Suprapubic skin (tissue), 4 donors: ENCODE data around the gene ACOT7.

Experiments
- POLR2A ChIP-seq, 2 donors: fragments of 450-650 bp; IDR thresholded peaks; one replicate each; pipeline ENCODE4 v1.6.1; 2017; ENCODE audit warnings: antibody characterized with exemption in 2 of 2, mild to moderate bottlenecking in 2 of 2, moderate library complexity in 2 of 2
- POLR2AphosphoS5 ChIP-seq, 3 donors: sonication (generic); formaldehyde crosslinking; IDR thresholded peaks; one replicate each; pipeline ENCODE4 v1.6.1; 2017; ENCODE audit warnings: antibody characterized with exemption in 3 of 3
- TF ChIP-seq, protein P1 (sequence below), 2 donors: fragments of 200-600 bp in 1 of 2; fragments of 450-650 bp in 1 of 2; sonication (generic) in 1 of 2; IDR thresholded peaks; one replicate each; pipeline ENCODE4 v1.5.1; 2016 to 2019; ENCODE audit warnings: antibody characterized with exemption in 2 of 2, mild to moderate bottlenecking in 1 of 2, moderate library complexity in 1 of 2

DNA sequence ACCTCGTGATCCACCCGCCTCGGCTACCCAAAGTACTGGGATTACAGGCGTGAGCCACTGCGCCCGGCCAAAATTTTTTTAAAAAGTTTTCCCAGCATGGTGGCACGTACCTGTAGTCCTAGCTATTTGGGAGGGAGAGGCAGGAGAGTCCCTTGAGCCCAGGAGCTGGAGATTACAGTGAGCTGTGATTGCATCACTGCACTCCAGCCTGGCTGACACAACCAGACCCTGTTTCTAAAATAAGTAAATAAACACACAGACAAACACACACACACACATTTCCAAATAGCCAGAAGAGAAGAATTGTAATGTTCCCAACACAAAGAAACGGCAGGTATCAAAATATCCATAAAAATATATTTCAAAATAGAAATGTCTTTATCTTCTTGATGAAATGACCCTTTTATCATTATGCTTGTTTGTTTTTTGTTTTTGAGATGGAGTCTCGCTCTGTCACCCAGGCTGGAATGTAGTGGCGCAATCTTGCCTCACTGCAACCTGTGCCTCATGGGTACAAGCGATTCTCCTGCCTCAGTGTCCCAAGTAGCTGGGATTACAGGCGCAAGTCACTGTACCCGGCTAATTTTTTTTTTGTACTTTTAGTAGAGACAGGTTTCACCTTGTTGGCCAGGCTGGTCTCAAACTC is 16.8 kb upstream of the ACOT7 start:
- TF ChIP-seq POLR2A (IDR thresholded peaks at IDR 0.05), result no peak
- TF ChIP-seq, protein P1, sequence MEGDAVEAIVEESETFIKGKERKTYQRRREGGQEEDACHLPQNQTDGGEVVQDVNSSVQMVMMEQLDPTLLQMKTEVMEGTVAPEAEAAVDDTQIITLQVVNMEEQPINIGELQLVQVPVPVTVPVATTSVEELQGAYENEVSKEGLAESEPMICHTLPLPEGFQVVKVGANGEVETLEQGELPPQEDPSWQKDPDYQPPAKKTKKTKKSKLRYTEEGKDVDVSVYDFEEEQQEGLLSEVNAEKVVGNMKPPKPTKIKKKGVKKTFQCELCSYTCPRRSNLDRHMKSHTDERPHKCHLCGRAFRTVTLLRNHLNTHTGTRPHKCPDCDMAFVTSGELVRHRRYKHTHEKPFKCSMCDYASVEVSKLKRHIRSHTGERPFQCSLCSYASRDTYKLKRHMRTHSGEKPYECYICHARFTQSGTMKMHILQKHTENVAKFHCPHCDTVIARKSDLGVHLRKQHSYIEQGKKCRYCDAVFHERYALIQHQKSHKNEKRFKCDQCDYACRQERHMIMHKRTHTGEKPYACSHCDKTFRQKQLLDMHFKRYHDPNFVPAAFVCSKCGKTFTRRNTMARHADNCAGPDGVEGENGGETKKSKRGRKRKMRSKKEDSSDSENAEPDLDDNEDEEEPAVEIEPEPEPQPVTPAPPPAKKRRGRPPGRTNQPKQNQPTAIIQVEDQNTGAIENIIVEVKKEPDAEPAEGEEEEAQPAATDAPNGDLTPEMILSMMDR (IDR thresholded peaks at IDR 0.05), result no peak
- no peak for TF ChIP-seq POLR2AphosphoS5 (IDR thresholded peaks at IDR 0.05)
